NCI-H748 (cell line): ENCODE data around the gene PPT1.
A peak's percentile ranks its signal among the peaks of the same experiment; 100 is the strongest.
"Not testable (repeated sequence)": the region's sequence is repeated elsewhere in the genome, so short reads cannot be mapped to it uniquely, and the experiment has no call there.

Source experiments
- DNase-seq: peaks from one replicate; lab custom pipeline; 2025; ENCODE audit not compliant: unreplicated experiment; lab: John Stamatoyannopoulos, UW

Gene PPT1

DNA sequence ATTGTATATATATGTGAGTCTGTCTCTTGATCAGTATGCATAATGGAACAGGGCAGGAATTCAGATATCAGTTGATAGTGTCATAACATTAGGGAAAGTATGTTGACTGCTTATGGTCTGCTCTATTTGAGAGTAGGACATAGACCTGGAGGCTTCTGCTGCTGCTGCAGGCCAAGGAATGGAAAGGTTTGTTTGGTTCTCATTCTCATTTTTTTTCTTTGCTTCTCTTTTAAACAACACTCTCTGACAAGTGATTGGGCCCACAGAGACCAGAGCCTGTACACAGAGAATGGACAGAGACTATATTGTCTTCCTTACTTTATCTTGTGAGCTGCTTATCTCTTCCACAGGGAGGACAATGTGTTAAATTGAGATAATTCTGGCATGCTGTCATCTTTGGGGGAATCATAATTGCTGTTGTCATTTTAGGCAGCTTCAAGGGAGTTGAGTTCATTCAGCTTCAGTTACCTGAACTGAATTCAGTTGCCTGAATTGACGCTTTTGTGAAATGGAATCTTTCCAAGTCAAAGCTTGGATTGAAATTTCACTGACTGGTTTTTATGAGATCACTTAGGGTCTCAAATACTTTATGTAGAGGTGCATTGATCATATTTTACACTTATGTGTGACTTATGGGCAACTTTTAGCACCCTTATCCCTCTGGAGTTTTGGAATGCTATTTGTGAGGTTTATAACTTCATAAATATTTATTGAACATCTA is 39.6 kb downstream of the PPT1 start:
- no peak for DNase-seq

DNA sequence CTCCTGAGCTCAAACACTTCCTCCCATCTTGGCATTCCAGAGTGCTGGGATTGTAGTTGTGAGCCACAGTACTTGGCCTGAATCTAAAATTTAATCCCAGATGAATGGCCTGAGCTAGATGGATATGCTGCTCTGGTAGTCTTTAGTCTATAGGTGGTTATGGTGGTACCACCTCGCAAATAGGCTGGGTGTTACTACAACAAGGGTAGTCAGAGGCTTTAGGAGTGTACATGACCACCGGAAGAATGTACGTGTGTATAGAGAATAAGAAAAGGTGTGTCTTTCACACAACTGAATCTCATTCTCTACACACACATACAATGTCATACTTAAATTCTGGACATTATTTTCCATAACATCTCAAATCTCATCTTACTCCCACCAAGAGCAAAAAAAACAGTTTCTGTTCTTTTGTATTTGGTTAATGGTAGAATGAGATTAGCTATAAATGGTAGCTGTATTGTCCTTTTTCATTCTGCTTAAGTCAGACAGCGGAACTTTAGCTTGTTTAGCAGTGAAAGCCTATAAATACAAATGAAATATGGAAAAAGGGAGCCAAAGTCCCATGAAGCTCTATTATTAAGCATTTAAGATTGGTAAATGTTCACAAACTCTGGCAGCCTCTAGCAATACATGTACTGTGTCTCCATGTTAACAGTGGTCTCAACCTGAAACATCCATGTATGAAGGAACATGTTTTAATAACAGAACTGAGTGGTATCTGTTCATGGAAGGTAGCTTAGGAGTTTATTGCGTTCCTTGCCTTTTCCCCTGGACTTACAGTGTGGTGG is 40.3 kb downstream of the PPT1 start:
- no peak for DNase-seq

DNA sequence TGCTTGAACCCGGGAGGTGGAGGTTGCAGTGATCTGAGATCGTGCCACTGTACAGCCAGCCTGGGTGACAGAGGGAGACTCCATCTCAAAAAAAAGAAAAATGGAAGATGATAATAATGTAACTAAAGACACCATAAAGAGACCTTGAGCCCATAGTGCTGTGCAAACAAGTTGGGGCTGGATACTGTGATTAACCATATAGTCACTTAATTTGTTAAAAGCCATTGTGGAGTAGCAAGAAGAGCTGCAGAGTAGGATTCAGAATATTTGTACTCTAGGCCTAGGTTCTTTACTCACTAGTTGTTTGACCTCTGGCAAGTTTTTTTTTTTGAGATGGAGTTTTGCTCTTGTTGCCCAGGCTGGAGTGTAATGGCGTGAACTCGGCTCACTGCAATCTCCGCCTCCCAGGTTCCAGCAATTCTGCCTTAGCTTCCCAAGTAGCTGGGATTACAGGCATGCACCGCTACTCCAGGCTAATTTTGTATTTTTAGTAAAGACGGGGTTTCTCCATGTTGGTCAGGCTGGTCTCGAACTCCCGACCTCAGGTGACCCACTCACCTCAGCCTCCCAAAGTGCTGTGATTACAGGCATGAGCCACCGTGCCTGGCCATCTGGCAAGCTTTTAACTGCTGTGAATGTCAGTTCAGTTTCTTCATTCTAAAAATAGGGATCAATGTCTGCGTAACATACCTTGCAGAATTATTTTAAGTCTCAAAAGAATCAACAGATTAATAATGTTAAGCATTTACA is 43.7 kb downstream of the PPT1 start:
- DNase-seq = no peak

DNA sequence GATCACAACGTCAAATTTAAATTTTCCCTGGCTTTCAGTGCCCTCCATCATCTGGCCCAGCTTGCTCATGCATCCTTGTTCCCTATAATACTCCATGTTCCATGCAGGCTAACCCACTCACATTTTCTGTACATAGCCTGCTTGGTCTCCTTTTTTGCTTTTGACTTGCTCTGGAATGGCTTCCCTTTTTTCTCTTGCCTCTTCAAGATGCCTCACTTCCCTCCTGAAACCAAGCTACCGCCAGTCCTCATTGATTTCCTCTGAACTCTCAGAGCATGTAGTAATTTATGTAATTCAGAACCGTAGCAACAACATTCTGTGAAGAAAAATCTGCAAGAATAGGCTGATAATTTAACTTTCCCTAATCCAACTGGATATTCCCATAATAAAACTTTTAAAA is 46.2 kb downstream of the PPT1 start:
- no peak for DNase-seq

DNA sequence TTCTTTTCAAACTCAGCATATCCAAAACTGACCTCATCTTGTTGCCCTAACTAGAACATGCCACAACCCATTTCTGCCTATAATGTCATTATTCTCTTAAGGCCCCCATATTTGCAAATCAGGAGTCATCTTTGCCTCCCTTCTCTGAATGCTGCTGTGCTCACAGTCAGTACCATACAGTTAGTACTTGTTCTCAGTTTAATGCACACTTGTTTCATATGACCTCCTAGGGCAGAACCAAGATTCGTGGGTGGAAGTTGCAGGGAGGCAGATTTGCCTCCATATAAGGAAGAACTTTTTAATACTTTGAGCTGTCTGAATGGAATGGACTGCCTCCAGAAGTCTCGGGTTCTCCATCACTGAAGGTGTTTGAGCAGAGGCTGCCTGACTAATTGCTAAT is 47.3 kb downstream of the PPT1 start:
- no peak for DNase-seq

DNA sequence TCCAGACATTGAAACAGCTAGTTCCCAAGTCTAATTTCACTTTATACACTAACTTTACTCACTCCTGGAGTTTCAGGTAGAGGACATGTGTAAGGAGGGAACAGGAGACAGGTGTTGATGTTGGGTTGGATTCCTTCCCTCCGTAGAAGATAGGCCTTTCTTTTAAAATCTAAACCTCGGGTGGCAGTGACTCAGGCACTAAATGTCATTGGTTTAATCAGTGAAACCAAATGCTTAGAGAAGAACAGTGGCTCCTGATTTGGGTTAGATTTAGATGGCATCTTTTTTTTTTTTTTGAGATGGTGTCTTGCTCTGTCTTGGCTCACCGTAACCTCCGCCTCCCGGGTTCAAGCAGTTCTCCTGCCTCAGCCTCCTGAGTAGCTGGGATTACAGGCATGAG is 49.3 kb downstream of the PPT1 start:
- no peak for DNase-seq

DNA sequence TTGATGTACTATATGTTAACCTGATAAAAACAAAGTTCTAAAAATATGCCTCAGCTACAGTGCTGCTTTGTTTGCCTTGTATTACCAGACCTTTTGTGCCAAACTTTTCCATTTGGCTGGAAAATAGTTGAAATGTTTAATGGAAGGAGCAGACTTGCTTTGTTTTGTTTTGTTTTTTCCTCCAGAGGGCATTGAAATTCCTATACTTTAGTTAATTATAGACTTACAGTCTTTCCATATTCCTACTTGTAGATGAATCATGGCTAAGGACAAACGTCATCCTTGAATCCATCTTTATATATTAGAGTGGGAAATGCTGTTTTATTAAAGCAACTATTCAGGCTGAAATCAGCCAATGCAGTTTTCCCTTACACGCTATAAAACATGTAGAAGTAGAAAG is 49.8 kb downstream of the PPT1 start:
- no peak for DNase-seq

DNA sequence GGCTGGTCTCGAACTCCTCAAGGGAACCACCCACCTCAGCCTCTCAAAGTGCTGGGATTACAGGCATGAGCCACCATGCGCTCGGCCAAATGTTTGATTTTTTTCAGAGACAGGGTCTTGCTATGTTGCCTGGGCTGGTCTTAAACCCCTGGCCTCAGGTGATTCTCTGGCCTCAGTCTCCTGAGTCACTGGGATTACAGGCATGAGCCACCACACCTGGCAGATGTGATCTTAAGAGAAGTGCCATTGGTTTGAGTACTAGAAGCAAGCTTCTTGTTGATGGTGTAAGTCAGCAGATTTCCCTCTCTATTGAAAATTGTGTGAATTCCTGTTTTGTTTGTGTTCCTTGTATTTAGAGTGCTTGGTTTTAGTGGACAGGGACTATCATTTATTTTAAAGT is 51.3 kb downstream of the PPT1 start:
- DNase-seq = no peak

DNA sequence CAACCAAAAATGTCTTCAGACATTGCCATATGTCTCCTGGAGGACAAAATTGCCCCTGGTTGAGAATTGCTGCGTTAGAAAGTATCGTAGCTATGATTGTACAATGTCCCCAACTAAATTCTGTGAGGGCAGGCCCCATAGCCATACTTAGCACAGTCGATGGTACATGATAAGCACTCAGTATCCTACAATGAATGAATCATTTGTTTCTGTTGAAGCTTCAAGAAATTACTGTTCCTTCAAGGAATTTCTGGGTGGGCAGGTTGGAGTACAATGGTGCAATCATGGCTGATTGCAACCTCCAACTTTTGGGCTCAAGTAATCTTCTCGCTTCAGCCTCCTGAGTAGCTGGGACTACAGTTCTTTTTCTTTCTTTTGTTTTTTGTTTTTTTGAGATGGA is 51.9 kb downstream of the PPT1 start:
- DNase-seq = no peak

DNA sequence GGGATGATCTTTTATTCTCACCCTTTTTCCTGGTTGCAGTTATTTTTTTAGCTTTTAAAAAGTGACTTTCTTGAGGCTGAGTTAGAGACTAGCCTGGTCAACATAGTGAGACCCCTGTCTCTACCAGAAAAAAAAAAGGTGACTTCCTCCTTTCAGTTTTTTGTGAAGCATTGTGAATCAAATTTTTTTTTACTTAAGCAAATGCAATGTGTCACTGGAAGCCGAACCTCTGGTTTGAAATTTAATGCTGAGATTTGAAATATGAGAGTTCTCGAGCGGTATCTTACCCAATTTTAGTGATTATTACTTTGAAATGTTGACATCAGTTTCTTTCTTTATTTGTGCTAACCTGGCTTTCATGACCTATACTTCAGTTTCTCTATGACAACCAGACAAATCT is 52.9 kb downstream of the PPT1 start:
- no peak for DNase-seq

DNA sequence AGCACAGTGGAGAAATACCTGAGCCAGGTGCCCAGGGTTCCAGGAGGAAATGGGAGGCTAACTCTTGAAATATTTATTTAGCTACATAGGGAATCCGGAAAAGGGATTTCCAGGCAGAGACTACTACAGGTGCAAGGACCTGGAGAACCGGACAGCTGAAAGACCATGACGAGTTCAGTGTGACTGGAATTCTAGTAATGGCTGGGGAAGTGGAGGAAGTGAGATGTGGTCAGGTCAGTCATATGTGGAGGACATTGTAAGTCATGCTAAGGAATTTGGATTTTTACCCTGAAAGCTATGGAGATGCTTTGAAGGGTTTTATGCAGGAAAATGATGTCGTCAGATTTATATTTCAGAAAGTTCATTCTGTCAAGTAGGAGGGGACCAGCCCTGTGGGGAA is 54.7 kb downstream of the PPT1 start:
- no peak for DNase-seq

DNA sequence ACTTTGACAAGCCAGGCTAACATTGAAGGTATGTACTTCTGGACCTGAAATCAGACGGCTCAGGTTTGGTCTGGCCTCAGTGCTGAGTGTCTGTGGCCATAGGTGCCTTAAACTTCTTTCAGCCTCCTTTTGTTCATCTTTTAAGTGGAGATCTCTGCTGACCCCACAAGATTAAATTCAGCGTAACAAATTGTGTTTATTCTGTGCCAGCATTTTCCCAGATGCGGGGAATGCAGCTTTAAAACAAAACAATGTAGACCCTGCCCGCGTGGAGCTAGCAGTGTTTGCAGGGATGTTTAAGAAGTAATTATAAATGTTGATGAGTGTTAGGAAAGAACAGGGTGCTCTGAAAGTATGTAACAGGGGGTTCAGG is 55.6 kb downstream of the PPT1 start:
- DNase-seq = peak; percentile 75

DNA sequence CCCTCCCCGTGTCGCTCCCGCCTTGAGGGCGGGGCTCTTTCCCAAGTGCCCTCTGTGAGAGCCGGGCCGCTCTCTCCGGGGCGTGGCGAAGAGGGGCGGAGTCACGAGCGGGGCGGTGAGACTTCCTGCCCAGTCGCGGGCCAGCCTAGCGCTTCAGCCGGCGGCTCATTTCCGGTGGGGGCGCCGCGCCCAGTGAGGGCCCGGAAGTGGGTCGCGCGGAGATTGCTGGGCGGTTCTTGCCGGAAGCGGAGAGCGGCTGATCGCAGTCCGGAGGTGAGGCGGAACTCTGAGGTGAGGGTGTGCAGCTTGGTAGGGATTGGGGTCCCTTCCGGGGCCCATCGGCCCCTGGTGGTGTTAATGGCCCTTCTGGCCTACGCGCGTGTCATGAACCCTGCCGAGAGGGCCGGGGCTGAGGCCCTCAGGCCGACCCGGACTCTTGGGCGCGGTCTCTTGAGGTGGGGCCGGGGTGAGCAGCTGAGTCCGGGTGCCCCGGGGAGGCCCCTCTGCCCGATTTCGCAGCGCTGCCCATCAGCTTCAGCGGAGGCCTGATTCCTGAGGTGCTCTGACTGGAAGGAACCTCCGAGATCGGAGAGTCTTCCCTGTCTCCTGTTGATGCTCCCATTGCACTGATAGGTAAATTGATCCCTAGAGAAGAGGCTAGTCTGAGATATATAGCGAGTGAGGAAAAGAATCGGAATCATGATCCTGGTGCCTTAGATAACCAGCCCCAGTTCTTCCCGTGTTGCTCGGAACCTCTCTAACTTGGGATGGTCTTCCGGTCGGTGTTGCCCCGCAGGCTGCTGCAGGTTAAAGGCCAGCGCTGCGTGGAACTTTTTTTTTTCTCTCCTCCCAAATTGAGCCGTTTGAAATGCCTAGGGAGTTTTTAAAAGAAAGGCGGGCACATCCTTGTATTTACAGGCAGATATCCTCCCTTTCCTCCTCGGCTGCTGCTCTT is 56.3 kb downstream of the PPT1 start, which contains the start of gene CAP1:
Gene CAP1, plus strand, starts transcription at position 219 of the 955 bp plus-strand sequence. CDS start 18,618 bp downstream, outside the sequence.
- peak; percentile 100 for DNase-seq

DNA sequence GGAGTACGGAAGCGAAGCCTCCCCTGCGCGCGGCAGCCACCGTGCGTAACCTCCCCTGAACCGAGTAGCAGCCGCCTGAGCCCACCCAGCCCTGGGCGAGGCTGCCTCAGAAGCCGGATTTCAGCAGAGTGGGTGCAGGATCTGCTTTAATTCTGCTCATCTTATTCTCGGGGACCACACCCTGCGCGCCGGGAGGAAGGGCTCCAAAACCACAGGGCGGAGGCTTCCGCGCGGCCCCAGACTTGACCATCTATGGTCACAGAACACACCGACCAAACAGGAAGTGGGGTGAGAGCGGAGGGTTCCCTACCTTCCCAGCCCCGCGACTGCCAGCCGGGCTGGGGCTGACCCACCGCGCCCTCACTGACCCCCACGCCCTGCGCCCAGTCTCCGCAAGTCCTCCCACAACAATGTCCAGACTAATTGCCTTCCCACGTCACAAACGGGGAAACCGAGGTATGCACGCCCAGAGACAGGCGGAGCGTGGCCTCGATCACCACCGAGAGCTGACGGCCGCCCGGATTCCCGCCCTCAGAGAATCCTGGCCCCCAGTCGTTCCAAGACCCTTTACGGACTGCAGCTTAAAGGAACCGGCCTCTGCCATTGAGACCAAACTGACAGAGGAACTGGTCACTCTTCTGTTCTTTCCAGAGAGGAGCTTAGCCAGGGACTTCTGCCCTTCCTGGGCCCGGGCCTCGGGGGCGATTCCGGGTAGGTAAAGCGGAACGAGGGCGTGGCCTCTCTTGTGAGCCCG is 57.1 kb downstream of the PPT1 start:
- peak; percentile 100 for DNase-seq

DNA sequence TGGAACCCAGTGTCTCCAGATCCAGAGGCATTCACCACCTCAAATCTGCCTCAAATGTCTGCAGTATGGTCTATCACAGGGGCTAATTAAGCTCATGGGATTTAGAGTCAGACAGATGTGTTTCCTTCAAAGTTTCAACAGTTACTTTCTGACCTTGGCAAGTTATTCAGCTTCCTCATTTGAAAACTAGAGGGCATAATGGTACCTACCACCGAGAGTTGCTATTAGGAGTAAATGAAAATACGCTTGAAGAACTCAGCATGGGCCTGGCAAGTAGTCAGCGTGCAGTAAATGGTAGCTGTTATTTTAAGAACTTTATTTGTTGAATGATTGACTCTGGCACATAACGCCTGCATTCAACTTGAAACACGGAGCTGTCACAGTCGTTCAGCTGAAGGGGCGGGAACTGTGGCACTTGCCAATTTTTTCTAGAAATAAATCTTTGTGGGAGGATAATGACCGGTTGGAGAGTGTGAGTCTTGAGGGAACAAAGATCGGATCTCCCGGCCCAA is 57.8 kb downstream of the PPT1 start:
- DNase-seq = no peak

DNA sequence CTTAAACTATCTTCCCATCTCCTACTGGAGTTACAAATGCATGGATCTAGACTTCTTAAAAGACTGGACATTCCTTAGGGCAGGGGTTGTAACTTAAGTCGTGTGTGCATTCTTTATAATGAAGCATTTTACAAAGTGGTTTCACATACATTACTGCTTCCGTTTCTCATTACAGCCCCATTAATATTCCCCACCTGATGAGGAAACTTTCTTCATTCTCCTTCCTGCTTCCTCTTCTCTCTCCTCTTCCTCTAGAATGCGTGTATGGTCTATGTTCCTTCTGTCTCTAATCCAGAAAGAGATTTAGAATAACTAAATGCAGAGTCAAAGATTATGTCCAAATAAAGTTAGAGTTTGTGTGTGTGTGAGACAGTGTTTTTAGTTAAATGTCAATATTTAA is 58.4 kb downstream of the PPT1 start:
- DNase-seq = no peak

DNA sequence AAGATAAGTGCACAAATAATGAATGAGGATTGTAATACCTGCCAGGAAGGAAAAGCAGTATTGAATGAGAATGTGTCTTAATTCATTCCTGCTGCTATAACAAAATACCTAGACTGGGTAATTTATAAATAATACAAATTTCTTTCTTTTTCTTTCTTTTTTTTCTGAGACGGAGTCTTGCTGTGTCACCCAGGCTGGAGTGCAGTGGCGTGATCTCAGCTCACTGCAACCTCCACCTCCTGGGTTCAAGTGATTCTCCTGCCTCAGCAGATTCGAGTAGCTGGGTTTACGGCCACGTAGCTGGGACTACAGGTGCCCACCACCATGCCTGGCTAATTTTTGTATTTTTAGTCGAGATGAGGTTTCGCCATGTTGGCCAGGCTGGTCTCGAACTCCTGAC is 59.8 kb downstream of the PPT1 start:
- not testable (repeated sequence) for DNase-seq

DNA sequence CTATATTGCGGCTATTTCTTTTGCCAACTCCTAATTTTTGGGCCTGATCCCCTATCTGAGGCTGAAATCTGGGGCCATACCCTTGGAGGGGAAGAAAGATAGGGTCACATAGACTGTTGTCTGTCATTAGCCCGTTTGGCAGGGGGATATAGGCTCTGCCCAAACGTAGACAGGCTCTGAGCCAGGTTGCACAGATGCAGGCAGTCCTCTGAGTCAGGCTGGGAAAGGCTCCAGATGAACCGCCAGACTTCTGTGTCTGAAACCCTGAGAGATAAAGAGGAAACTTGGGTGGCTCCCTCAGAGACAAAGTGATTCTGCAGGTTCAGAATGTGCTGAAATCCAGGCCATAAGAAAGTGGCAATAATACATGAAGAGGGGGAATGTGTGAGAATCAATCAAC is 60.5 kb downstream of the PPT1 start:
- no peak for DNase-seq

DNA sequence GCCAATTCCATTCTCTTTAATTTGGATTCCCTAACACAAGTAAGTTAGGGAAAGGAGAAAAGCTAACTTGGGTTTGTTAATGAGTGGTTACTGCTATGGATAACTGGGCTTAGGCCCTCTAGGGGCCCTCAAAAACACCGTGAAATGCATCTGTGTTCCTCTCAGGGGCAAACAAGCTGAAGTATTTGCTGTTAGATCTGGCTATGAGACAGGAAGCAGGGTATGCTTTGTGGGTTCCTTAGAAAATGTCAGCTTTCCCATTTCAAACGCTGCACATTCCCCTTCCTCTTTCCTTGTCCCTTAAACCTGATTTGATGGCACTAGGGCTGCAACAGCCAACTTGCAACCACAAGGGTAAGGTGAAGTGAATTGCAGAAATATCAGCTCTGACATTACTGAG is 62.2 kb downstream of the PPT1 start:
- no peak for DNase-seq
